Measurements from ENCODE around the gene MRPS15.

DNA sequence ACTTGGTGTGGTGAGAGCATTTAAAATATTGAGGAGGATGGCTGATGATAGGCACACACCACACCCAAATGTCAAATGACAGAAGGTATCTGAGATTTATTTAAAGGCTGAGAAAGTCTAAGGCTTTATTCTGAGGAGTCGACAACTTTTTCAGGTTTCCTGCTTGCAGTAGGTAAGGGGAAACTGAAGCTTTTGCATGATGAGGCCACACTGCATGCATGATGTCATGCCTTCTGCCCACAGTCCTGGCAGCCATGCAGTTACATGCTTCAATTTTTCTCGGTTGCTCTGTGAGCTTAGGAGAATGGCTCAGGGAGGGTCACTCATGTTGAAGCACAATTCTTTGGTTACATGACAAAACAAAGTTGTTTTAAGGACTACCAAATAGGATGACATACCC, 20.9 kb downstream of the MRPS15 start:
- TF ChIP-seq, protein P1, sequence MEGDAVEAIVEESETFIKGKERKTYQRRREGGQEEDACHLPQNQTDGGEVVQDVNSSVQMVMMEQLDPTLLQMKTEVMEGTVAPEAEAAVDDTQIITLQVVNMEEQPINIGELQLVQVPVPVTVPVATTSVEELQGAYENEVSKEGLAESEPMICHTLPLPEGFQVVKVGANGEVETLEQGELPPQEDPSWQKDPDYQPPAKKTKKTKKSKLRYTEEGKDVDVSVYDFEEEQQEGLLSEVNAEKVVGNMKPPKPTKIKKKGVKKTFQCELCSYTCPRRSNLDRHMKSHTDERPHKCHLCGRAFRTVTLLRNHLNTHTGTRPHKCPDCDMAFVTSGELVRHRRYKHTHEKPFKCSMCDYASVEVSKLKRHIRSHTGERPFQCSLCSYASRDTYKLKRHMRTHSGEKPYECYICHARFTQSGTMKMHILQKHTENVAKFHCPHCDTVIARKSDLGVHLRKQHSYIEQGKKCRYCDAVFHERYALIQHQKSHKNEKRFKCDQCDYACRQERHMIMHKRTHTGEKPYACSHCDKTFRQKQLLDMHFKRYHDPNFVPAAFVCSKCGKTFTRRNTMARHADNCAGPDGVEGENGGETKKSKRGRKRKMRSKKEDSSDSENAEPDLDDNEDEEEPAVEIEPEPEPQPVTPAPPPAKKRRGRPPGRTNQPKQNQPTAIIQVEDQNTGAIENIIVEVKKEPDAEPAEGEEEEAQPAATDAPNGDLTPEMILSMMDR (IDR thresholded peaks at IDR 0.05) = no peak
- no peak for TF ChIP-seq POLR2A (IDR thresholded peaks at IDR 0.05)
